ENCODE measurements around the gene ZBTB38.

ZBTB38 gene, protein sequence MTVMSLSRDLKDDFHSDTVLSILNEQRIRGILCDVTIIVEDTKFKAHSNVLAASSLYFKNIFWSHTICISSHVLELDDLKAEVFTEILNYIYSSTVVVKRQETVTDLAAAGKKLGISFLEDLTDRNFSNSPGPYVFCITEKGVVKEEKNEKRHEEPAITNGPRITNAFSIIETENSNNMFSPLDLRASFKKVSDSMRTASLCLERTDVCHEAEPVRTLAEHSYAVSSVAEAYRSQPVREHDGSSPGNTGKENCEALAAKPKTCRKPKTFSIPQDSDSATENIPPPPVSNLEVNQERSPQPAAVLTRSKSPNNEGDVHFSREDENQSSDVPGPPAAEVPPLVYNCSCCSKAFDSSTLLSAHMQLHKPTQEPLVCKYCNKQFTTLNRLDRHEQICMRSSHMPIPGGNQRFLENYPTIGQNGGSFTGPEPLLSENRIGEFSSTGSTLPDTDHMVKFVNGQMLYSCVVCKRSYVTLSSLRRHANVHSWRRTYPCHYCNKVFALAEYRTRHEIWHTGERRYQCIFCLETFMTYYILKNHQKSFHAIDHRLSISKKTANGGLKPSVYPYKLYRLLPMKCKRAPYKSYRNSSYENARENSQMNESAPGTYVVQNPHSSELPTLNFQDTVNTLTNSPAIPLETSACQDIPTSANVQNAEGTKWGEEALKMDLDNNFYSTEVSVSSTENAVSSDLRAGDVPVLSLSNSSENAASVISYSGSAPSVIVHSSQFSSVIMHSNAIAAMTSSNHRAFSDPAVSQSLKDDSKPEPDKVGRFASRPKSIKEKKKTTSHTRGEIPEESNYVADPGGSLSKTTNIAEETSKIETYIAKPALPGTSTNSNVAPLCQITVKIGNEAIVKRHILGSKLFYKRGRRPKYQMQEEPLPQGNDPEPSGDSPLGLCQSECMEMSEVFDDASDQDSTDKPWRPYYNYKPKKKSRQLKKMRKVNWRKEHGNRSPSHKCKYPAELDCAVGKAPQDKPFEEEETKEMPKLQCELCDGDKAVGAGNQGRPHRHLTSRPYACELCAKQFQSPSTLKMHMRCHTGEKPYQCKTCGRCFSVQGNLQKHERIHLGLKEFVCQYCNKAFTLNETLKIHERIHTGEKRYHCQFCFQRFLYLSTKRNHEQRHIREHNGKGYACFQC (N-terminal part only)

DNA sequence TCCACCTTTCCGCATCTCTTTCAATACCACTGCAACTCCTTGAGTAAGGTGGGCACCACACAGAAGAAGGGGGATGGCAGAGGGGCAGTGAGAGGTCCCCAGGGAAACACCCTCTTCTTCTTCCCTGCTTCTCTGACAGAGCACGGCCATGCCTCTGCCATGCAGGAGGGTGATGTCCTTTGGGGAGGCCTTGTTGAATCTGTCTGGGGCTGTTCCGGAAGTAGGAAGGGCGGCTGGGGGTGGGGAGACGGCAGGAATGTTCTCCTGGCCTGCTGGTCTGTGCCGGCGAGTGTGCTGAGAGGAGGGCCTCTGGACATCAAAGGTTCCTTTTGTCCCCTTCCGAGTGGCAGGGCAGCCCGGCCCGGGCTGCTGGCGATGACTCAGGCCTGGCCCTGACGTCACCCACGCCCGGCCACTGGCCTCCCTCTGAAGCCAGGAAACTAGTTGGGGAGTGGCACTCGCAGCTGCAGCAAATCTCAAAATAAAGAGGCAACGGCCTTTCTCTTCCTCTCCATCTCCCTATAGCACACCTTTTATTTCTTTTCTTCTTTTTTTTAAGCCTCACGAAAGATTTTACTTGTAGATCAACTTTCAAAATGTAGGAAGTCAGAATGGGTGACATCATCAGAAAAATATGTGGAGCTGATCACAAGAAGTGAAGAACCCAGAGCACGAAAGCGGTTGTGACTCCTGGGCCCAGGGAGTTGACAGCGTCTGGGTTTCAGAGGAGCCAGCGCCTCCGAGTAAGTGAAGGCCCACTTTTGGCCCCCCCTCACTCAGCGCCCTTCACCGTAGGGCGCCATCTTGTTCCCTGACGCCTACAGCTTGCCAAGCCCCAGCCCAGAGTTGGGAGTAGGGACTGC is at the start of gene ZBTB38:
Gene ZBTB38 (plus strand): TSS at position 443 of the 863 bp plus-strand sequence. CDS start 73,885 bp downstream, outside the sequence.
- no peak for DNase-seq (ENCODE audit: low read depth)

DNA sequence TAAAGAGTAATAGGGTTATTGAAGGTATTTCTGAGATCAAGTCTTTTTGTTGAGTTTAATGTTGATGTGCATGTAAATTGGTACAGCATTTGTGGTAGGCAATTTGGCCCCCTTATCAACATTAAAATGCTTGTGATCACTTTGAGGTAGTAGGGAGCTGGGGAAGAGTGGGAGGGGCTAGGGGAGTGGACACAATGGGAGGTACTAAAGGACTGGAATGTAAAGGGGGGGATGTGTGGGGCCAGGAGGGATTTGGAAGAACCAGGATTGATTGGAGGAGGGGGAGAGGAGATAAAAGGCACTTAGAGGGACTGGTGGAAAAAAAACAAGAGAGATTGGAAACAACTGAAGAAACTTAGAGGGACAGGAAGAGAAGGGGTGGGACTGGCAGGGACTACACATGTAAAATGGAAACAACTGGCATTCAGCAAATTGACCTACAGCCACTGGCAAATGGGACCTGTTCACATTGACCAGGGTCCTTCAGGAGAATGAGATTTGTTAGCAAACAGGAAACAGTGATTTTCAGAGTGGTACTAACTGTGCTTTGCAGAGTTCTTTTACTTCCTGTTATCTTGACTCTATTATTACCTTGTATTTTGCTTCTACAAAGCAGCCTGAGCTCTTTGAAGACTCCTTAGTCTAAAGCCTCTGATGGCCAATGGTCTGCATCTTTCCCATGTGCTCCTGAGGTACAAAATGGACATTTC is 47.8 kb upstream of the ZBTB38 start:
- DNase-seq (ENCODE audit: low read depth) = no peak

DNA sequence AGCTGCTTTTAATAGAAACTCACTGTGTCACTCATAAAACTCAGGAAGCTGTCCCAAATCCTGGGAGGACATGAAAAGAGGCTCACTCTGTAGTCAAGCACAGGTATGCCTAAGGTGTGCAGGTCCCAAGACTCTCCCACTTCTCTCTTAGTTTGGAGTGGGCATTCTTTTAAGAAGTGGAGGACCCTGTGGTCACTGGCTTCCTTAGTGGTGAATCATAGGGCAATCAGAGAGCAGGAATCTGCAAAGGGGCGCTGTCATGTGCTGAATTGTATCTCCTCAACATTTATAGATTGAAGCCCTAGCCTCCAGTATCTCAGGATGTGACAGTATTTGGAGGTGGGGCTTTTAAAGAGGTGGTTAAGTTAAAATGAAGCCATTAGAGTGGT is 47.2 kb upstream of the ZBTB38 start:
- DNase-seq (ENCODE audit: low read depth) = no peak

DNA sequence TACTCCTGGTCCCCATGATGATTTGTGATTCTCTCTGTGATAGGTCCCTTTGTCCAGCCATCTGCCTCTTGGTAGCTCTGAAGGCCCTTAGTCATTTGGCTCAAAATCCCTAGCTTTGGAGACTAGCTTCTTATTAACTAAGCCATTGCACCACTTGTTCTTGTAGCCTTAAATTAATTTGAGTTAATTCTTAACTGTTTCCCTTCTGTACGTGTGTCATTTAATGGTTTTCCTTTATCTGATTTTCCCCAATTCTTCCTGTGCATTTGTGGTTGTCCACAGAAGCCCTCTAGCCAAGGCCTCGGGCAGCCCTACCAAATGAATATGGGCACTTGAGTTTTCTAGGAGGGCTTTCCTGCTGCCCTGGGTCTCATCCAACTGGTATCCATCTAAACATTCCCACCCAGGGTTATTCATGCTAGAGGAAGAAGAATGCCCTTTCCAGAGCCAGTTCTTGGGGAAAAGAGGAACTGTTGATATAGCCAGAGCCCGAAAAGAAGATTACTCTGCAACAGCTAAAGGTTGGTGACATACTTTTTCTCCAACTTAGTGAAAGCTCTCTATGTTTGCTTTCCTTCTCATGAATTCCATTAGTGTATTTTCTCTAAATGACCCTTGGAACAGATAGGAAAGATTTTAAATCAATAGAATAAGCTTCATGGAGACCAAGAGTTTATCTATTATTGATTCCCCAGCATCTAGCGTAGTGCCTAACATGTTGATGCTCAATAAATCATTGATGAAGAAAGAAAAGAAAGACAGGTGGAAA is 44.2 kb upstream of the ZBTB38 start:
- DNase-seq (ENCODE audit: low read depth) = no peak

DNA sequence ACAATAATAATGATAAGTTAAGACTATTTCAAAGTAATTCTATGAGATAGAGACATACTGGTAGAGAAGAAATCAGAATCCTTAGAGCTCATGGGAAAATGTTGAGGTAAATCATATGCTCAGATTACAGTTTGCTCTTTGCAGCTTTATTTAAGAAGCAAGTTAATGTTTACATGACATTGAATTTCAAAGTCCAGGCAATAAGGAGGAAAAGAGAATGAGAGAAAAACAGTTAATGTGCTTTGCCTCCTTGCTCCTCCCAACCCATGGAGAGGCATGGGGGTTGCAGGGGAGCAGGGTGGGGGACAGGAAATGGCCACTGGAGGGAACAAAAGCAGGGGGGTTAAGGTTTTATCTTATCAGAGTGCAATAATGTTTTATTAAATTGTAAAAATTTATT is 42.2 kb upstream of the ZBTB38 start:
- no peak for DNase-seq (ENCODE audit: low read depth)

DNA sequence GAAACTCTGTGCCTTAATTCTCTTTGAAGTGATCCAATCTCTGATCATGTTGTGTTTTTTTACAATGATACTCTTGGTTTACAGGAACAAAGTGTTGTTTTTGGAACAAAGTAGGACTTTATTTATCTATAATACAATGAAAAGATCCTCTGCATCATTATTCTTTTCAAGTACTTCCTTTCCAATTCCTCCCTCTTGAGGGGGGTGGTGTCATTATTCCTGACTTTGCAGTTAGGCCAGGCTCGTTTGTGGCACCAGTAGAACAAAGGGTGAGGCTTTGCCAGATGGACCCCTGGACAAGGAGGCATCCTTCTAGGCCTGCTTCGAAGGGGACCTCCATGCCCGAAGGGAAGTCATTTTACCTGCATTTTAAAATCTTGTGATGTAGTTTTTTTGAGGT is 41.7 kb upstream of the ZBTB38 start:
- no peak for DNase-seq (ENCODE audit: low read depth)

DNA sequence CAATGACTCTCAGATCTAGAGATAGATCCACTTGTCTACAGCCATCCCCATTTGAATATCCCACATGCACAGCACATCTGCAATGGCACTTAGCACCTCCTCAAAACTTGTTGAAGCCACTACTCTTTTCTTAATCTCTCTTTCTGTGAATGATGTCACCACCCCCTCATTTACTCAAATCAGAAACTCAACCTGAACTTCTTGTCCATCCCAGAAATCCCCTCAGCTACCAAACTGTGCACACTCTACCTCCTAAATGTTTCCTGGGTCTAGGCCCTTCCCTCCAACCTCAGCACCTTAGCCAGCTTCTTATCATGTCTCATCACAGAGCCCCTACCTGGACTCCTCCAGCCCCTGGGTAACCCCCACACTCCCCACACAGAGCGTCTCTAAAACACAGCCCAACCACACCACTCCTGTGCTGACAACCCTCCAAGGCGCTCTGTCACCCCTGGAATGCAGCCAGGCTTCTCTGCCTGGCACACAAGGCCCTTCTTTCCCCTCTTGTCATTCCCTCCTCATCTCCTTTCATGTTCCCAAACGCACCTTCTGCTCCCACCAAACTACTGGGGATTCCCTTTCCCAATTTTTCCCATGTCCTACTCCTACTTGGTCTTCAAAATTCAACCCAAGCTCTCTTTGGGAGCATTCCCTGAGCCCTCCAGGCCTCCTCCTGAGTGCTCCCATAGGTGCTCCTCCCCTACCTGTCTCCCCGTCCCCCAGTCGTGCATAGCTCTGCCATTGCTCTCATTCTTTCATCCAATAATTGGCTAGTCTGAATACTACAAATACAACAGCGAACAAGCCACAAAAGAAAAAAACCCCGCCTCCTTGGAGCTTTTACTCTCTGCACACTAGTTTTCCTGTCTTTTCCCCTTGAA is 39.8 kb upstream of the ZBTB38 start:
- no peak for DNase-seq (ENCODE audit: low read depth)

DNA sequence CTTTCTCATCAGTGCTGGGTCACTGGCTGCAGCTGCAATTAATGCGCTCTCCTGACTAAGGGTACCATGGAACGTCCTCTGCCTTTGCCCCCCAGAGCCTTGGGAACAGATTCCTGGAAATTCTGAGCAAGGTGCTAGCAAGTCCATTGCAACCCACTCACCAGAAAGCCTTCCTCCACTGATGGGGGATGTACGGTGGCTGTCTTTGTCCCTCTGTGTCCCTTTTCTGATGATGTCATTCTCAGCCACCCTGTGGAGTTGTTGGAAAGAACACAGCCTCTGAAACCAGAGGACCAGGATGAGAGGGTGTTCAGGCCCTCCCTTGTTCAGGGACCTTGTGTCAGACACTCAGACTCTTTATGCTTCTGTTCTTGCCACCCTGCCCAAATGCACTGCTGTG is 38.1 kb upstream of the ZBTB38 start:
- no peak for DNase-seq (ENCODE audit: low read depth)

DNA sequence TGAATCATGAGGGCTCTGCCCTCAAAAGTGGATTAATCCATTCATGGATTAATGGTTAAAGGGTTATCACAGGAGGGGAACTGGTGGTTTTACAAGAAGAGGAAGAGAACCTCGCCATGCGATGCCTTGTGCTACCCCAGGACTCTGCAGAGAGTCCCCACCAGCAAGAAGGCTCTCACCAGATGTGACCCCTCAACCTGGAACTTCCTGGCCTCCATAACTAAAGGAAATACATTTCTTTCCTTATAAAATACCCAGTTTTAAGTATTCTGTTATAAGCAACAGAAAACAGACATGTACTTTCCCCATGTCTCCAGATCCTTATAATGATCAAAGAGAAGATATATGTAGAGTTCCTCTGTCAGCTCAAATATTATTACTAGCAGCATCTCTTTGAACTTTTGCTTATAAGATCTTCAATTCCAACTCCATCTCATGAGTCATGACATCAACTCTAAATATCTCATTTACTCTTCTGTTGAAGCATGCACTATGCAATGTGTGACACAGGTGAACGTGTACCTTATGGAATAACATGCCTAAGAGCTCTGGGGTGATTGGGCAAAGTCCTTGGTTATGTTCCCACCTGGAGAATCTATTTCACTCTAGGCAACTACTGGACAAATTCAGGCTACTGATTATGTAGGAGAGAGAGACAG is 37.5 kb upstream of the ZBTB38 start:
- DNase-seq (ENCODE audit: low read depth) = no peak

DNA sequence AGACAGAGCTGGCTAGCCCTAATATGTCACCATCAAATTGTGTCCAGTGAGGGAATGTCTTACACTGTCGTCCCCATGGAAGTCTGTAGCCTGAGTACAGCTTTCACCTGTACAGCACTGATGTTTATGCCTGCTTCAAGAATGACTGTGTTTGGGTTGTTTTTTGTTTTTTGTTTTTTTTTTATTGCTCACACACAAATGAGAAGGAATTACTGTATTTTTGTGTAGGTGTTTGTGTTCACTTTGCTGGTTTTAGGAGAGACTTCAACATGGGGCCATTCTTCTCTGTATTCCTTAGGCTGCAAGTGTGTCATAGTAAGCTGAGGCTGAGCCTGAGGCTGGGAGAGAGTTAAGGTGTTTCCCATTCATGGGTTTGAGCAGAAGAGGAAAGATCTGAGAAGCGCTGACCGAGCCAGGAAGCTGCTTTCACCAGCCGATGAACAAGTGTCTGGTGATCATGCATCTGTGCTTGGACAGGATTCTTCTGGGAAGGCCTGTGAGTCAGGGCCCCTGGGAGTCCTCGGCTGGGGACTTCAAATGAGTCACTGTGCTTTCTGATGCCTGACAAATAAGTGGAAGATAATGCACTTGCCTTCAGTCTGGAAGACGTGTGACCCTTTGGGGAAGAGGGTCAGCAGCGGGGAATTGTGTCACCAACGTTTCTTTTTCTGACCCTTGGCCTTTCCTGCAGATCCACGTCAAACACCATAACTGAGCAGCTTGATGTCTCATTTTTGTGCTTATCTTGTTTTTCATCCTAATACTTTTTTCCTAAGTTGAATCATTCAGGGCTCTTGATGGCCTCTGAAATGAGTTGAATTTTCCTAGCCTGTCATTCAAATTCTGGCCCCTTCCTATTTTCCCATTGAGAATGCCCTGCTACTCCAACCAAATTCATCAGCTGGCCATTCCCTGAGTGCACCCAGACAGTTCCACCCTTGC is 36.7 kb upstream of the ZBTB38 start:
- DNase-seq (ENCODE audit: low read depth) = no peak

DNA sequence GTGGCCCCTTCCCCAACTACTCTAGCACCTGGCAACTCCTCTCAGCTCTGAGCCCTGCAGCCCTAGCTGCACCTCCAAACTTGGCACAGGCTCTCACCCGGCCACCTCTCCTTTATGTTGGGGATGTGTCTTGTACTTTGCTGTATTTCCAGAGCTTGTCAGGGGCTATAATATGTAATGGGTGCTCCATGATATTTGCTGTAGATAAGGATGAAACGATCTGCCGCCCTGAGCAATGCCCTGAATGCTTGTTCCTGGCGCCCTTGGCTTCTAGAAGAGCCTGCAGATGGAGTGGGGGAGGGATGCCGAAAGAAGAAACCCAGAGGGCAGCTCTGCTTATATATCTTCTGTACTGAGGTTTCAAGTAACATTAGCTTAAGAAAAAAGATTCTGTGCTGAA is 35.9 kb upstream of the ZBTB38 start:
- no peak for DNase-seq (ENCODE audit: low read depth)

DNA sequence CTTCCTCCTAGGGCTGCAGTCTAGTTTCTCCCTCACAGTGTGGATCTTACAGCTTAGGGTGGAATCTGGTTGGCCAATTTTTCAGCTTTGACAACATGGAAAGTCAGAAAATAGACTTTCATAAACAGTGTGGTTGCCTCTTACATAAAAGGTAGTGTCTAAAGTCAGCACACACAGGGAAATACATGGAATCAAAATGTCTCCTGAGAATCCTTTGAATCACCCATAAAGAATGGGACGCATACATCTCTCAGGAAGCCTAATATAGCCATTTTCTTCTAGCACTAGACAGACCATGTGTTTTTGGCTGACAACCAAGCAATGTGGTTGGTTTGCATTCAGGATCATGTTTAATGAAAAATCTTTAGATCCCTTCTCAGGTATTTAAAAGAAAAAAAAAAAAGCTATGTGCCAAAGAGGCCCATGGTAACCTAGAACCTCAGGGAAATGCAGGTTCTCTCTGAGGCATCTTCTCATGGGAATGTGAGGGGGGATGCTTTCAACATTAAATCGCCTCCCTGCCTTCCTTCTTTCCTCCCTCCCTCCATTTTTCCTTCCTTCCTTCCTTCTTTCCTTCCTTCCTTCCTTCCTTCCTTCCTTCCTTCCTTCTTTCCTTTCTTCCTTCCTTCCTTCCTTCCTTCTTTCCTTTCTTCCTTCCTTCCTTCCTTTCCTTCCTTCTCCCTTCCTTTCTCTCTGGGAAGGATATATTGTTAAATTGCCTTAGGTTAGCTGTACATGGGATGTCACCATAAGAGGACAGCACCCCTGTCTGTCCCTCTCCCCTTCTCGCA is 34.3 kb upstream of the ZBTB38 start:
- DNase-seq (ENCODE audit: low read depth) = no peak

DNA sequence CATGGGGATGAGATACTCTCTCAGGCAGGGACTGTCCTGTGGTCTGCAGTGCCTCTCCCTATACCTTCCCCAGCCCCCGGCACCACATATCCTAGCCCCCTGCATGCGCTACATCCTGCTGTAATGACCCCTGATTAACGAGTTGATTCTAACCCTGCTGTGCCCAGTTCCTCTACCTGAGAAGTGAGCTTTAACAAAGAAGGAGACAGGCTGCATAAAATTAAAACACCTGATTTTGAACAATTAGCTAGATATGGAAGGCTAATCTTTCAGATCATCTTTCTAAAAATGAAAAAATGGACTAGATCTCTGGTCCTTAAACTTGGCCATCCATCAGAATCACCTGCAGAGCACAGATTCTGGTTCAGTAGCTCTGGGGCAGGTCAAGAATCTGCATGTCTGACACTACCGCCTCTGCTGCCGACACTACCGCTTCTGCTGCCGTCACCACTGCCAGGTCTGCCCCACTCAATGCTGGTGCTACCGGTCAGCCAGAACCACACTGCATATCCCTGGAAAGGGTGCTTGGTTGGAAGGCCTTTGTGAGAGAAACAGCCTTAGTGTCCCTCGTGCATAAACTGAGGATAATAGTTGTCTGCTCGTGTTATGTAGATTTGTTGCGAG is 33.6 kb upstream of the ZBTB38 start:
- DNase-seq (ENCODE audit: low read depth) = no peak

DNA sequence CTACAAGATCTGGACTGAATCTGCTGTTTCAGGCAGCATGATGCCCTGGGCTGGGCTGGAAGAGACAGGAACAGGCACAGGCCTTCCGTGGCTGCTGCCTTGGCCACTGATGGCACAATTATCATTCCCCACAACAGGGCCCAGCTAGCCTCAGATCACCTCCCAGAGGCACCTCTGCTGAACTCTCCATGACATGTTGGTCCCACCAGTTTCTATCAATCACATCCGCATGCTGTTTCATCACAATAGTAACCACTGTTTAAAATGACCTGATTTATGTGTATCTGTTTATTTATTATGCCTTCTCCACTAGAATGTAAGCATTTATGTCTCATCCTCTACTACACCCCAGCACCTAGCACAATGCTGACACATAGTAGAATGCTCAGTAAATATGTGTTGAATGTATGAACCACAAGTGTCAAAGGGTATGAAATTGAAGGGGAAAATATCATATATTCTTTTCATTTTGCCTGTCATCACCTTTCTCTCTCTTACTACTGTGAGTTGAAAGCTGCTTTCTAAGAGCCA is 32.7 kb upstream of the ZBTB38 start:
- no peak for DNase-seq (ENCODE audit: low read depth)

DNA sequence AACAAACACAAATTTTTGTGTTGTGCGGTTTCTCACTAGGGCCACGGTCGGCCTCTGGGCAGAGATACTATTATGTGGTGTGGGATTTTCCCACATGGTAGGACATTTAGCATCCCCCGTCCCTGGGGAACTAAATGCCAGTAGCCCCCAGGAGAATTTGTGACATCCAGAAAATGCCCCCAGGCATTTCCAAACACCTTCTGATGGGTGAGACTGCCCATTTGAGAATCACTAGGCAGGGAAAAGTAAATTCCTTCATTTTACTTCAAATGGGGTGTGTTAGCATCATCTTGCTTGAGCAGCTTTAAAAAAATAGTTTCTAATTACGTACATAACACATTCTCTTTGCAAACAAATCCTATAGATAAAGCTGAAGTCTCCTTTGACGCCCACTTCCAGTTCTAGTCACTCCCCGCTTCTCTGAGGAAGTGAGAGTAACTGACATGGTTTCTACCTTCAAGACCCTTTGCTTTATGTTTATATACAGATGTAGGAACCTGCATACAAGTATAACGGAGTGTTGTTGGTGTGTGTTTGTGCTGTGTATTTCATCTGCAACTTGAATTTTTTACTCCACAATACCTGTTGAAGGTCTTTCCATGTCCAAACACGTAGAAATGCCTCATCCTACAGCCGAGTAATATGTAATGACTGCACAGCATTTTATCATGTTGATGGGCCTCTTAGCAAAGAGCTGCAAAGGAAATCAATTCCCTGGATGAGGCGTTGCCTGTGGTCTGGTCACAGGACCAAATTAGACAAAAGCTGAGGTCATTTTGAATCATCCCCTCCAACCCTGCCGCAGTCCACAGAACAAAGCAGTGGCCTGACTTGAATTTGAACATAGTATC is 31.4 kb upstream of the ZBTB38 start:
- DNase-seq (ENCODE audit: low read depth) = no peak

All from activated T-helper 1 cell treated with Interleukin-2 at 50 U/mL for 16 hours (primary cell).